HS-5 (cell line): ENCODE data around the gene CCDC51.

ENCODE experiments used
- DNase-seq: peaks from one replicate; pipeline ENCODE4 v3.0.0-alpha.2; 2012; ENCODE audit warnings: low read depth

CCDC51 gene

GRCh38 chr3:48433472-48434118 is 6.3 kb downstream of the CCDC51 start:
- no peak for DNase-seq

- DNase-seq, result no peak
Observed at GRCh38 chr3:48432411-48433371, 7.2 kb downstream of the CCDC51 start.

GRCh38 chr3:48431224-48432029 is 8.5 kb downstream of the CCDC51 start:
- no peak for DNase-seq

- no peak for DNase-seq
Observed at GRCh38 chr3:48430708-48431101, 9.2 kb downstream of the CCDC51 start.

GRCh38 chr3:48429960-48430707 is 9.8 kb downstream of the CCDC51 start, which contains the start of gene PLXNB1:
Gene PLXNB1, minus strand, starts transcription at chr3:48430086. Its CDS starts 5,475 bp downstream, at chr3:48424611.
- no peak for DNase-seq

- DNase-seq, result no peak
Observed at GRCh38 chr3:48429317-48429959, 10.5 kb downstream of the CCDC51 start.

- DNase-seq, result no peak
Observed at GRCh38 chr3:48428572-48429316, 11.2 kb downstream of the CCDC51 start.

GRCh38 chr3:48428088-48428571 is 11.8 kb downstream of the CCDC51 start:
- DNase-seq, result no peak

GRCh38 chr3:48427630-48427962 is 12.3 kb downstream of the CCDC51 start:
- no peak for DNase-seq

GRCh38 chr3:48426944-48427629 is 12.8 kb downstream of the CCDC51 start:
- DNase-seq, result no peak

- no peak for DNase-seq
Observed at GRCh38 chr3:48426401-48426909, 13.5 kb downstream of the CCDC51 start.

- no peak for DNase-seq
Observed at GRCh38 chr3:48425281-48425812, 14.6 kb downstream of the CCDC51 start.

GRCh38 chr3:48423883-48424695 is 15.8 kb downstream of the CCDC51 start:
- DNase-seq, result no peak

GRCh38 chr3:48423241-48423882 is 16.6 kb downstream of the CCDC51 start:
- DNase-seq, result no peak

- DNase-seq, result no peak
Observed at GRCh38 chr3:48422681-48423080, 17.2 kb downstream of the CCDC51 start.

- no peak for DNase-seq
Observed at GRCh38 chr3:48422272-48422671, 17.6 kb downstream of the CCDC51 start.

GRCh38 chr3:48420561-48420960 is 19.4 kb downstream of the CCDC51 start:
- DNase-seq, result no peak

GRCh38 chr3:48419597-48419996 is 20.3 kb downstream of the CCDC51 start:
- DNase-seq, result no peak
